ENCODE results near the gene CUX1. TPM values are rescaled to one million over a fixed set of nuclear protein-coding genes. Genes with fewer than 3 reads are reported as not detected.

The CUX1 gene
- total RNA-seq, 4 donors from 2014 or later, result 93.8 to 156 (median 112) TPM

DNA sequence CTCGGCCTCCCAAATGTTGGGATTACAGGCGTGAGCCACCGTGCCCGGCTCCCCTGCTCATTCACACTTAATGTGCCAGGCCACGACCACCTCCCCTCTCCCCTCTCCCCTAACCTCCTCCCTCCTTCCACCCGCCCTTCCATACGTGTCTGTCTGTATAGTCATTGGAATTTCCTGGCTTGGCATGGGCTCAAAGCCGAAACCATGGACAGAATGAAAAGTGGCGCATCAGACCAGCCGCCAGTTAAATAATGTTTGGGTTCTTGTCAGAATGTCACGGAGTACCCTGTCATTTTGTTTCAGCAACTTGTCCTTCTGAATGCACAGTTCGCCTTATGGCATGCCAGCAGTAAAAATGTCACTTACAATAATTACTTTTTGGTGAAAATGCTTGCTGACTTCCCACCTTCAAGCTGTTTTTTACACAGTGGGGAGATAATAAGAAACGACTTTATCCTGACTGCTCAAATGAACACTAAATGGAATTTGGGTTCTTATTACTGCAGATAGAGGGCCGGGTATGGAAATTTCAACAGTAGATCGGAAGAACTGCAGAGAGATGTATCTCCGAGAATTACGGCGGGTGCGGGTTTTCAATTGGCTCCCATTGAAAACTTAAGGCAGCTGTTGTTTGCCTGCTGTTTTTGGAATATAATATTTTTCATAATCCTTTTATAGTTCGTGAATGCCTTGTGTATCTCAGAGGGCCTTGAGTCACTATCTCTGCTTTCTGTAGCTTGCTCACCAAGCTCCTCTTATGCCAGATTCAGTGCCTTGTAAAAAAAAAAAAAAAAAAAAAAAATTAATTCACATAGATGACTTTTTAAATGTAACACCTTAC lies 403.8 kb downstream of the CUX1 start:
- Histone ChIP-seq H3K4me1 (no peaks in the 10 kb centered on the region), H3K9me3 (no peaks in the 10 kb centered on the region), H3K4me3 (replicated peaks in 1 of 3) (no peak overlapping the region), H3K27me3 (no peaks in the 10 kb centered on the region), H3K36me3 (no peaks in the 10 kb centered on the region), H3K27ac (no peak overlapping the region)
- DNase-seq, result no peak
- WGBS, 2 donors, result 89% methylated on average over 20 of the region's 20 CpGs
- intact Hi-C loops (cut with DNase I), result no loop called here
- TF ChIP-seq POLR2A (IDR thresholded peaks at IDR 0.05), result no peak
- TF ChIP-seq, protein P1, sequence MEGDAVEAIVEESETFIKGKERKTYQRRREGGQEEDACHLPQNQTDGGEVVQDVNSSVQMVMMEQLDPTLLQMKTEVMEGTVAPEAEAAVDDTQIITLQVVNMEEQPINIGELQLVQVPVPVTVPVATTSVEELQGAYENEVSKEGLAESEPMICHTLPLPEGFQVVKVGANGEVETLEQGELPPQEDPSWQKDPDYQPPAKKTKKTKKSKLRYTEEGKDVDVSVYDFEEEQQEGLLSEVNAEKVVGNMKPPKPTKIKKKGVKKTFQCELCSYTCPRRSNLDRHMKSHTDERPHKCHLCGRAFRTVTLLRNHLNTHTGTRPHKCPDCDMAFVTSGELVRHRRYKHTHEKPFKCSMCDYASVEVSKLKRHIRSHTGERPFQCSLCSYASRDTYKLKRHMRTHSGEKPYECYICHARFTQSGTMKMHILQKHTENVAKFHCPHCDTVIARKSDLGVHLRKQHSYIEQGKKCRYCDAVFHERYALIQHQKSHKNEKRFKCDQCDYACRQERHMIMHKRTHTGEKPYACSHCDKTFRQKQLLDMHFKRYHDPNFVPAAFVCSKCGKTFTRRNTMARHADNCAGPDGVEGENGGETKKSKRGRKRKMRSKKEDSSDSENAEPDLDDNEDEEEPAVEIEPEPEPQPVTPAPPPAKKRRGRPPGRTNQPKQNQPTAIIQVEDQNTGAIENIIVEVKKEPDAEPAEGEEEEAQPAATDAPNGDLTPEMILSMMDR (IDR thresholded peaks at IDR 0.05), result no peak

DNA sequence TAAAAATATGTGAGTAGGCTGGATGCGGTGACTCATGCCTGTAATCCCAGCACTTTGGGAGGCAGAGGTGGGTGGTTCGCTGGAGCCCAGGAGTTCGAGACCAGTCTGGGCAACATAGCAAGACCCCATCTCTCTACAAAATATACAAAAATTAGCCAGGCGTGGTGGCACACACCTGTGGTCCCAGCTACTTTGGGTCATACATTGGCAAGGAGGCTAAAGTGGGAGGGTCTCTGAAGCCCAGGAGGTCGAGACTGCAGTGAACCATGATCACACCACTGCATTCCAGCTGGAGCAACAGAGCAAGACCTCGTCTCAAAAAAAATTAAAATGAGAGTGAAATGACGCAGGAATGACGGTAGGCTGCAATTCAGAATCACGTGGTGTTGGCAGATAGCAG lies 404.5 kb downstream of the CUX1 start:
- H3K9me3 ChIP-seq, result no peaks in the 10 kb centered on the region
- H3K27ac ChIP-seq, result no peak overlapping the region
- no peaks in the 10 kb centered on the region for H3K4me1 ChIP-seq
- H3K36me3 ChIP-seq, result no peaks in the 10 kb centered on the region
- no peak for TF ChIP-seq POLR2A (IDR thresholded peaks at IDR 0.05)
- TF ChIP-seq, protein P1 (IDR thresholded peaks at IDR 0.05), result no peak
- no peaks in the 10 kb centered on the region for H3K27me3 ChIP-seq
- H3K4me3 ChIP-seq (replicated peaks in 1 of 3), result no peak overlapping the region
- intact Hi-C loops (cut with DNase I), result no loop called here
- 93 to 96% methylated on average over 9 of the region's 9 CpGs for WGBS, 2 donors
- no peak for DNase-seq

DNA sequence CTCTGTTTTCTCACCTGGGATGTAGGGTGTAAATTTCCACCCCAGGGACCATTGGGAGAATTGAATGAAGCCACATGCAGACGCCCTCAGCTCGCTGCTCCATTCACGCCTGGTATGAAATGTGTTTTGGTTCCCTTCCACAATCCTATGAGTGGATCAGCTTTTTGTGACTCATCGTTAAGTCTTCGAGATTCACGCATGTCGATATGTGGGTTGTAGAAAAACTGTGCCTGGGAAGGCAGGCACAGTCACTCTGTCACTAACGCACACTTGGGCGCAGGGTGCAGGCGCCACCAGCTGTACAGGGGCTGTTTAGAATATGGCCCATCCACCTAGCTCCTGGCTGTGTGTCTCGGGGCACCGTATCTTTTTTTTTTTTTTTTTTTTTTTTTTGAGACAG lies 405.0 kb downstream of the CUX1 start:
- Histone ChIP-seq H3K27ac (no peak overlapping the region), H3K36me3 (peaks cover 0 to 4% of the 10 kb centered on the region in 2 donors), H3K27me3 (no peaks in the 10 kb centered on the region), H3K4me3 (replicated peaks in 1 of 3) (no peak overlapping the region), H3K9me3 (no peaks in the 10 kb centered on the region), H3K4me1 (no peaks in the 10 kb centered on the region)
- intact Hi-C loops (cut with DNase I), result no loop called here
- WGBS, 2 donors, result 96% methylated on average over 12 of the region's 12 CpGs
- TF ChIP-seq, protein P1 (IDR thresholded peaks at IDR 0.05), result no peak
- no peak for TF ChIP-seq POLR2A (IDR thresholded peaks at IDR 0.05)
- DNase-seq, result no peak

DNA sequence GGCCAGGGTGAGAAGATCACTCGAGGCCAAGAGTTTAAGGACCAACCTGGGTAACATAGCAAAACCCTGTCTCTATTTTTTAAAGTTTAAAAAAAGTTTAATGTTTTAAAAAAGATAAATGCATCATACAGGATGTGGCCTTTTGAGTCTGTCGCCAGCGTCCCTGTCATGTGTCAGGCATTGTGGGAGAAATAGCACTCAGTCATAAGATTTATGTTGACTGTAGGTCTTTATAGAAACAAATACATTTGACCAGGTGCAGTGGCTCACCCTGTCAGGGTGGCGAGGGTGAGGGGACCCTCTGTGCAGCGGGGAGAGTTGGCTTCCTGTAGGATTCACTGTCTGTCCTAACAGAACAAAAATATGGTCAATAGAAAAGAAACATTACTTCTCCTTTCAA lies 405.8 kb downstream of the CUX1 start:
- Histone ChIP-seq H3K27ac (no peak overlapping the region), H3K27me3 (no peaks in the 10 kb centered on the region), H3K36me3 (peaks cover 0 to 7% of the 10 kb centered on the region in 2 donors), H3K9me3 (no peaks in the 10 kb centered on the region), H3K4me1 (no peaks in the 10 kb centered on the region), H3K4me3 (replicated peaks in 1 of 3) (no peak overlapping the region)
- DNase-seq, result no peak
- WGBS, 2 donors, result 89 to 94% methylated on average over 5 of the region's 5 CpGs
- TF ChIP-seq, protein P1 (IDR thresholded peaks at IDR 0.05), result no peak
- no peak for TF ChIP-seq POLR2A (IDR thresholded peaks at IDR 0.05)
- intact Hi-C loops (cut with DNase I), result no loop called here

DNA sequence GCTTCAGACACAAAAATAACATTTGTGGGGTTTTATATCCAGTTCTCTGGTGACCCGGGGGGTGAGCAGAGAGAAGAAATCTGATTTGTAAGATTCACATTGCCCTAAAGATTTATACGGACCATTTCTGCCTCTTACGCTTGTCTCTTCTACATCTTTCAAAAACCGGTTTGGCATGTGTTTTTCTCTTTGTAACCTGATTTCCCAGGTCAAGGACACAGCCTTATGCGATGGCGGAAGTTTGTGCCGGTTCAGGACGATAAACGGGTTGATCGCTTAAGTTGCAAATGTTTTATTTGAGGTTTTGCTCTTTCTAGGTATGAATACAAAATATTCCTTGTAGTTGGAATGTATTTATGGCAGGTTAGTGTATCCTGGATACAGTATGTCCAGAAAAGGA lies 407.6 kb downstream of the CUX1 start:
- Histone ChIP-seq H3K4me1 (no peaks in the 10 kb centered on the region), H3K9me3 (no peaks in the 10 kb centered on the region), H3K4me3 (replicated peaks in 1 of 3) (no peak overlapping the region), H3K27ac (no peak overlapping the region), H3K36me3 (peaks cover 7 to 9% of the 10 kb centered on the region in 2 donors), H3K27me3 (no peaks in the 10 kb centered on the region)
- no peak for TF ChIP-seq POLR2A (IDR thresholded peaks at IDR 0.05)
- TF ChIP-seq, protein P1 (IDR thresholded peaks at IDR 0.05), result no peak
- 84% methylated on average over 10 of the region's 10 CpGs for WGBS, 2 donors
- DNase-seq, result no peak
- intact Hi-C loops (cut with DNase I), result no loop called here
